ENCODE results near the gene ARPC2. TPM values are rescaled to one million over a fixed set of nuclear protein-coding genes. Genes with fewer than 3 reads are reported as not detected.

ARPC2 gene
- polyA plus RNA-seq, 1 donor from 2014 or later, result 167 TPM

DNA sequence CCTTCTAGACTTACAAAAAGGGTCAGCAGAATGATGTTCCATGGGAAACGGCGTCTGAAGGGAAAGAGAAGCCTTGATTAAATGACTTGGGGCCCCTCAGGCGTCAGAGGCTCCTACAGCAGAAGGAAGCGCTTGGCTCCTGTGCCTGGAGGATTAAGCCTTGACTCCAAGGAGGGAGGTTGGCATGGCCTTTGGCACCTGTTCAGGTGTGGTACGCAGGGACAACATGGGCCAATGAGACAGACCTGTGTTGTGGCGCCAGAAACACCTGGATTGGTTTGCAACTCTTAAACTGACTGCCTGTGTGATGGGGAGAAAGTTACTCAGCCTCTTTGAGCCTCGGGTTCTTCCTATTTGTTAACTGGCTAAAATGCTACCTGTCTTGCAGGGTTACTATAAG lies 60.9 kb downstream of the ARPC2 start:
- Histone ChIP-seq H3K36me3 (ENCODE audit: insufficient read depth, low read length) (no peaks in the 10 kb centered on the region), H3K79me2 (replicated peaks; ENCODE audit: insufficient read depth, low read length) (no peaks in the 10 kb centered on the region), H3F3A (ENCODE audit: insufficient read depth, low read length, poor library complexity, severe bottlenecking) (no peaks in the 10 kb centered on the region), H4K20me1 (ENCODE audit: insufficient read depth) (no peaks in the 10 kb centered on the region), H3K4me2 (ENCODE audit: low read length) (no peak overlapping the region), H3K9me3 (ENCODE audit: low read length) (no peaks in the 10 kb centered on the region), H3K27ac (ENCODE audit: low read length) (no peak overlapping the region), H3K4me3 (ENCODE audit: low read length) (no peak overlapping the region), H3K9me2 (ENCODE audit: insufficient read depth, low read length) (no peaks in the 10 kb centered on the region), H3K9ac (ENCODE audit: low read length) (no peak overlapping the region), H3K27me3 (ENCODE audit: insufficient read depth, low read depth, low read length) (no peaks in the 10 kb centered on the region), H2AFZ (ENCODE audit: low read depth, low read length) (no peak overlapping the region)
- TF ChIP-seq RAD21 (conservative IDR thresholded peaks at IDR 0.05), result no peak
- TF ChIP-seq, protein P1, sequence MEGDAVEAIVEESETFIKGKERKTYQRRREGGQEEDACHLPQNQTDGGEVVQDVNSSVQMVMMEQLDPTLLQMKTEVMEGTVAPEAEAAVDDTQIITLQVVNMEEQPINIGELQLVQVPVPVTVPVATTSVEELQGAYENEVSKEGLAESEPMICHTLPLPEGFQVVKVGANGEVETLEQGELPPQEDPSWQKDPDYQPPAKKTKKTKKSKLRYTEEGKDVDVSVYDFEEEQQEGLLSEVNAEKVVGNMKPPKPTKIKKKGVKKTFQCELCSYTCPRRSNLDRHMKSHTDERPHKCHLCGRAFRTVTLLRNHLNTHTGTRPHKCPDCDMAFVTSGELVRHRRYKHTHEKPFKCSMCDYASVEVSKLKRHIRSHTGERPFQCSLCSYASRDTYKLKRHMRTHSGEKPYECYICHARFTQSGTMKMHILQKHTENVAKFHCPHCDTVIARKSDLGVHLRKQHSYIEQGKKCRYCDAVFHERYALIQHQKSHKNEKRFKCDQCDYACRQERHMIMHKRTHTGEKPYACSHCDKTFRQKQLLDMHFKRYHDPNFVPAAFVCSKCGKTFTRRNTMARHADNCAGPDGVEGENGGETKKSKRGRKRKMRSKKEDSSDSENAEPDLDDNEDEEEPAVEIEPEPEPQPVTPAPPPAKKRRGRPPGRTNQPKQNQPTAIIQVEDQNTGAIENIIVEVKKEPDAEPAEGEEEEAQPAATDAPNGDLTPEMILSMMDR (IDR thresholded peaks at IDR 0.05; ENCODE audit: poor library complexity, severe bottlenecking), result no peak
- no peak for TF ChIP-seq MXI1 (conservative IDR thresholded peaks at IDR 0.05; ENCODE audit: poor library complexity, severe bottlenecking)
- no peak for TF ChIP-seq EP300 (conservative IDR thresholded peaks at IDR 0.05; ENCODE audit: poor library complexity, severe bottlenecking)
- TF ChIP-seq EZH2 (IDR thresholded peaks at IDR 0.05; ENCODE audit: borderline replicate concordance, insufficient read depth, low read length, poor library complexity, severe bottlenecking), result no peak
- no peak for TF ChIP-seq TAF1 (IDR thresholded peaks at IDR 0.05; ENCODE audit: low read depth)

GRCh38 chr2:218278531-218279360 lies 61.8 kb downstream of the ARPC2 start:
- H2AFZ ChIP-seq (ENCODE audit: low read depth, low read length), result no peak overlapping the region
- H3K27me3 ChIP-seq (ENCODE audit: insufficient read depth, low read depth, low read length), result no peaks in the 10 kb centered on the region
- H3K9ac ChIP-seq (ENCODE audit: low read length), result no peak overlapping the region
- no peaks in the 10 kb centered on the region for H3F3A ChIP-seq (ENCODE audit: insufficient read depth, low read length, poor library complexity, severe bottlenecking)
- H3K9me3 ChIP-seq (ENCODE audit: low read length), result no peaks in the 10 kb centered on the region
- no peak overlapping the region for H3K27ac ChIP-seq (ENCODE audit: low read length)
- TF ChIP-seq, protein P1 (IDR thresholded peaks at IDR 0.05; ENCODE audit: poor library complexity, severe bottlenecking), result no peak
- TF ChIP-seq MXI1 (conservative IDR thresholded peaks at IDR 0.05; ENCODE audit: poor library complexity, severe bottlenecking) (no peak), EP300 (conservative IDR thresholded peaks at IDR 0.05; ENCODE audit: poor library complexity, severe bottlenecking) (no peak), POLR2AphosphoS5 (IDR thresholded peaks at IDR 0.05) (no peak)
- no peak overlapping the region for H3K4me3 ChIP-seq (ENCODE audit: low read length)
- no peaks in the 10 kb centered on the region for H4K20me1 ChIP-seq (ENCODE audit: insufficient read depth)
- H3K79me2 ChIP-seq (replicated peaks; ENCODE audit: insufficient read depth, low read length), result no peaks in the 10 kb centered on the region
- no peaks in the 10 kb centered on the region for H3K36me3 ChIP-seq (ENCODE audit: insufficient read depth, low read length)
- H3K9me2 ChIP-seq (ENCODE audit: insufficient read depth, low read length), result no peaks in the 10 kb centered on the region
- no peak overlapping the region for H3K4me2 ChIP-seq (ENCODE audit: low read length)

DNA sequence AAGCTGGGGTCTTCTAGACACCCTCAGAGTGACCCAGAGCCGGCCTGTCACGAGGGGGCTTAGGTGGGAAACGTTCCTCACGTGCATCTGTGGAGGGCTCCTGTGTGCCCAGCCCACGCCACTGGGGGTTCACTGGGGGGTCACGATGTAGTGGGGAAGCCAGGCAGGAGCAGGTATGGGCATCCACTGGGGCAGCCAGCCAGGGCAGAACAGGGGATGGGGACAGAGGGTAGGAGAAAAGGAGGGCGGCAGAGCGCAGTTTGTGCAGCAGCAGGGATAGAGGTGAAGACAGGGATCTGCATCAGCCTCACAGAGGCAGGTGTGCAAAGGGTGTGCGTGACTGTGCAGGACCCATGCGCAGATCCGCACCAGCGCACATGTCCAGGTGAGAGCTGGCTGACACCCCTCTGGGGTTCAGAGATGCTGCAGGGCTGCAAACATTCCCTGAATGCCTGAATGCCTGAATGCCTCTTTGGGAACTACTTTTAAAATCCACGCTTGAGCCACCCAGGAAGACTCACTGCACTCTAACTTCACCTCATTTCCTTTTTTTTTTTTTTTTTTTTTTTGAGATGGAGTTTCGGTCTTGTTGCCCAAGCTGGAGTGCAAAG lies 63.4 kb downstream of the ARPC2 start:
- Histone ChIP-seq H3K79me2 (replicated peaks; ENCODE audit: insufficient read depth, low read length) (no peaks in the 10 kb centered on the region), H3K27me3 (ENCODE audit: insufficient read depth, low read depth, low read length) (no peaks in the 10 kb centered on the region), H3K36me3 (ENCODE audit: insufficient read depth, low read length) (no peaks in the 10 kb centered on the region)

More for the DNA sequence above, 63.4 kb downstream of the ARPC2 start:
- no peak overlapping the region for H3K4me2 ChIP-seq (ENCODE audit: low read length)
- H4K20me1 ChIP-seq (ENCODE audit: insufficient read depth), result no peaks in the 10 kb centered on the region
- no peak overlapping the region for H3K27ac ChIP-seq (ENCODE audit: low read length)
- no peak overlapping the region for H3K4me3 ChIP-seq (ENCODE audit: low read length)
- H3K9me2 ChIP-seq (ENCODE audit: insufficient read depth, low read length), result no peaks in the 10 kb centered on the region
- TF ChIP-seq EP300 (conservative IDR thresholded peaks at IDR 0.05; ENCODE audit: poor library complexity, severe bottlenecking) (no peak), TAF1 (IDR thresholded peaks at IDR 0.05; ENCODE audit: low read depth) (no peak), MXI1 (conservative IDR thresholded peaks at IDR 0.05; ENCODE audit: poor library complexity, severe bottlenecking) (no peak), REST (IDR thresholded peaks at IDR 0.05; ENCODE audit: borderline replicate concordance) (no peak)
- no peak overlapping the region for H2AFZ ChIP-seq (ENCODE audit: low read depth, low read length)
- H3F3A ChIP-seq (ENCODE audit: insufficient read depth, low read length, poor library complexity, severe bottlenecking), result no peaks in the 10 kb centered on the region
- H3K9ac ChIP-seq (ENCODE audit: low read length), result no peak overlapping the region
- no peaks in the 10 kb centered on the region for H3K9me3 ChIP-seq (ENCODE audit: low read length)
